Panc1 (cell line): ENCODE measurements around the gene ASIC1. TPM values are rescaled to one million over a fixed set of nuclear protein-coding genes. Genes with fewer than 3 reads are reported as not detected.

Experiments
- ATAC-seq: fragments of 200-7000 bp; cut with Tn5 transposase; 2 replicates; pipeline ENCODE4 v1.9.1; 2020; ENCODE audit warnings: mild to moderate bottlenecking, moderate library complexity
- BruUV-seq: library from RNA; stranded (reverse); fragments of 400-500 nt; replicated peaks from 2 replicates; lab custom pipeline; 2021; lab: Mats Ljungman, UMichigan
- CTCF ChIA-PET: fragments of 300-600 bp; sonication (Branson Sonifier 250); formaldehyde crosslinking; loops from one replicate; lab custom pipeline; 2022; ENCODE audit warnings: antibody characterized with exemption; lab: Charles Lee
- POLR2A ChIA-PET: fragments of 300-600 bp; sonication (Branson Sonifier 250); formaldehyde crosslinking; loops from one replicate; lab custom pipeline; 2022; ENCODE audit warnings: antibody characterized with exemption; lab: Charles Lee
- DNase-seq: peaks from one replicate; pipeline ENCODE4 v3.0.0-alpha.2; 2010; ENCODE audit warnings: low read depth, low spot score
- H3K27ac ChIP-seq: 2 replicates; pipeline ENCODE4 v1.5.1; 2011; ENCODE audit warnings: mild to moderate bottlenecking, low read length, inconsistent platforms
- H3K27me3 ChIP-seq: fragments of 200-500 bp; sonication (Bioruptor generic); 2 replicates; pipeline ENCODE4 v1.6.0; 2014; ENCODE audit warnings: low read length, inconsistent platforms; ENCODE audit not compliant: control insufficient read depth, insufficient read depth
- H3K36me3 ChIP-seq: fragments of 200-500 bp; sonication (Bioruptor generic); 2 replicates; pipeline ENCODE4 v1.5.1; 2014; ENCODE audit warnings: inconsistent platforms, mild to moderate bottlenecking, low read length, moderate library complexity; ENCODE audit not compliant: control insufficient read depth, insufficient read depth
- H3K4me1 ChIP-seq: 2 replicates; pipeline ENCODE4 v1.5.1; 2011; ENCODE audit warnings: inconsistent platforms, mild to moderate bottlenecking, low read length, moderate library complexity; ENCODE audit not compliant: control insufficient read depth, insufficient read depth
- H3K4me3 ChIP-seq, 2 experiments: 2 replicates each; pipeline ENCODE4 v1.5.1; 2011 to 2012; ENCODE audit warnings: low read depth in 2 of 2, low read length in 2 of 2, mild to moderate bottlenecking in 2 of 2, inconsistent platforms in 1 of 2, moderate library complexity in 1 of 2
- H3K9me3 ChIP-seq: fragments of 200-500 bp; sonication (Bioruptor generic); 2 replicates; pipeline ENCODE4 v1.5.1; 2014; ENCODE audit warnings: low read depth, mild to moderate bottlenecking, inconsistent platforms, low read length, moderate library complexity; ENCODE audit not compliant: control insufficient read depth, insufficient read depth
- POLR2AphosphoS5 ChIP-seq: IDR thresholded peaks from 2 replicates; pipeline ENCODE4 v1.6.1; 2012; ENCODE audit warnings: mild to moderate bottlenecking, low read depth, low read length, moderate library complexity
- REST ChIP-seq, 2 experiments: IDR thresholded peaks; 2 replicates each; pipeline ENCODE4 v1.6.1; 2011 to 2012; ENCODE audit warnings: low read depth in 2 of 2, control low read depth in 1 of 2, low read length in 1 of 2, mild to moderate bottlenecking in 1 of 2, moderate library complexity in 1 of 2; ENCODE audit not compliant: insufficient read depth in 1 of 2
- SIN3A ChIP-seq: IDR thresholded peaks from 2 replicates; pipeline ENCODE4 v1.6.1; 2012; ENCODE audit warnings: low read depth, mild to moderate bottlenecking, low read length, moderate library complexity, borderline replicate concordance; ENCODE audit not compliant: insufficient read depth
- TCF7L2 ChIP-seq: IDR thresholded peaks from 2 replicates; pipeline ENCODE4 v1.6.1; 2011; ENCODE audit warnings: mild to moderate bottlenecking, low read depth, low read length, inconsistent platforms
- in situ Hi-C: cut with HindIII; loops from 2 replicates; pipeline ENCODE4 v1.10.0; 2016; ENCODE audit warnings: low sequenced_read_pairs, low pct_unique_long_range_greater_than_20kb
- intact Hi-C: fragments of 100-400 bp; cut with micrococcal nuclease; formaldehyde crosslinking; loops from one replicate; pipeline ENCODE4 v1.10.0; 2022; ENCODE audit not compliant: unreplicated experiment
- total RNA-seq: library from RNA; stranded (reverse); gene quantifications from one replicate; pipeline ENCODE4 v1.2.1, GENCODE V29; 2021; ENCODE audit not compliant: unreplicated experiment
- TF ChIP-seq, protein P1 (sequence below): fragments of 450-650 bp; IDR thresholded peaks from 2 replicates; pipeline ENCODE4 v1.5.1; 2017; ENCODE audit warnings: mild to moderate bottlenecking

The ASIC1 gene
- total RNA-seq, 1 experiment from 2014 or later, result 13.5 TPM

DNA sequence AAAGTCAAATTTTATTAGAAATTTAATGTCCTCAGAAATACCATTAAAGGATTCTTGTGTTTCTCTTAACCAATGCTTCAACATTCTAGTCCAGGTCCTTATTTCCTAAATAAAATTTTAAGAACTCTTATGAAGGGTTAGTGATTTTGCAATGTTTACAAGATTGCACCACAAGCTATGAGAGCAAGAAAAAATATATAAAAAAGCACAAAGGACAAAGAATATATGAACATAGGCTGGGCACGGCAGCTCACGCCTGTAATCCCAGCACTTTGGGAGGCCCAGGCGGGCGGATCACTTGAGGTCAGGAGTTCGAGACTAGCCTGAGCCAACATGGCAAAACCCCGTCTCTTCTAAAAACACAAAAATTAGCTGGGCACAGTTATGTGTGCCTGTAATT, 39.8 kb upstream of the ASIC1 start:
- intact Hi-C loops, result no loop called here
- CTCF ChIA-PET, result interaction anchor here (0.6 kb wide), 1 partner anchor 21 kb away, joined by 3 read pairs; no protein-coding TSS in a partner anchor
- Histone ChIP-seq H3K27ac (no peak overlapping the region), H3K27me3 (no peaks in the 10 kb centered on the region), H3K9me3 (no peaks in the 10 kb centered on the region), H3K36me3 (peaks cover 11% of the 10 kb centered on the region; the same call in 1 of the 2 replicates), H3K4me3 (no peak overlapping the region), H3K4me1 (peaks cover 21% of the 10 kb centered on the region)
- no TSS peak for BruUV-seq
- POLR2A ChIA-PET, result no interaction called here
- ATAC-seq (no peak), DNase-seq (no peak)
- in situ Hi-C loops, result no loop called here
- TF ChIP-seq SIN3A (no peak), POLR2AphosphoS5 (no peak), TCF7L2 (no peak), REST (IDR thresholded peaks at IDR 0.05; ENCODE audit: insufficient read depth in 1 of 2, low read depth in 2 of 2, low read length in 1 of 2) (no peak)
- TF ChIP-seq, protein P1, sequence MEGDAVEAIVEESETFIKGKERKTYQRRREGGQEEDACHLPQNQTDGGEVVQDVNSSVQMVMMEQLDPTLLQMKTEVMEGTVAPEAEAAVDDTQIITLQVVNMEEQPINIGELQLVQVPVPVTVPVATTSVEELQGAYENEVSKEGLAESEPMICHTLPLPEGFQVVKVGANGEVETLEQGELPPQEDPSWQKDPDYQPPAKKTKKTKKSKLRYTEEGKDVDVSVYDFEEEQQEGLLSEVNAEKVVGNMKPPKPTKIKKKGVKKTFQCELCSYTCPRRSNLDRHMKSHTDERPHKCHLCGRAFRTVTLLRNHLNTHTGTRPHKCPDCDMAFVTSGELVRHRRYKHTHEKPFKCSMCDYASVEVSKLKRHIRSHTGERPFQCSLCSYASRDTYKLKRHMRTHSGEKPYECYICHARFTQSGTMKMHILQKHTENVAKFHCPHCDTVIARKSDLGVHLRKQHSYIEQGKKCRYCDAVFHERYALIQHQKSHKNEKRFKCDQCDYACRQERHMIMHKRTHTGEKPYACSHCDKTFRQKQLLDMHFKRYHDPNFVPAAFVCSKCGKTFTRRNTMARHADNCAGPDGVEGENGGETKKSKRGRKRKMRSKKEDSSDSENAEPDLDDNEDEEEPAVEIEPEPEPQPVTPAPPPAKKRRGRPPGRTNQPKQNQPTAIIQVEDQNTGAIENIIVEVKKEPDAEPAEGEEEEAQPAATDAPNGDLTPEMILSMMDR, result no peak

- POLR2A ChIA-PET, result no interaction called here
- CTCF ChIA-PET, result no interaction called here
- in situ Hi-C loops (no loop called here), intact Hi-C loops (no loop called here)
- TF ChIP-seq, protein P1, result no peak
- no peak for TF ChIP-seq SIN3A
- TF ChIP-seq POLR2AphosphoS5, result no peak
- no peak for TF ChIP-seq TCF7L2
- TF ChIP-seq REST (IDR thresholded peaks at IDR 0.05; ENCODE audit: insufficient read depth in 1 of 2, low read depth in 2 of 2, low read length in 1 of 2), result no peak
- H3K36me3 ChIP-seq, result peaks cover 11% of the 10 kb centered on the region; the same call in 1 of the 2 replicates
- no peak for DNase-seq
- H3K27ac ChIP-seq, result no peak overlapping the region
- no peak for ATAC-seq
- H3K4me3 ChIP-seq, result no peak overlapping the region
- H3K4me1 ChIP-seq, result peaks cover 23% of the 10 kb centered on the region
- BruUV-seq, result no TSS peak
- H3K27me3 ChIP-seq, result no peaks in the 10 kb centered on the region
- H3K9me3 ChIP-seq, result no peaks in the 10 kb centered on the region
Observed at GRCh38 chr12:50018154-50018553, 39.2 kb upstream of the ASIC1 start.
